HG02884 (cell line): ENCODE data around the gene ANKRD55.
A peak's percentile ranks its signal among the peaks of the same experiment; 100 is the strongest.
"Not testable (repeated sequence)": the region's sequence is repeated elsewhere in the genome, so short reads cannot be mapped to it uniquely, and the experiment has no call there.

Source experiments
- ATAC-seq: cut with Tn5 transposase; IDR thresholded peaks from one replicate; pipeline ENCODE4 v1.9.1; 2021; ENCODE audit warnings: mild to moderate bottlenecking, moderate library complexity; ENCODE audit not compliant: unreplicated experiment

The ANKRD55 gene

GRCh38 chr5:56211298-56211865, 21.7 kb downstream of the ANKRD55 start:
- ATAC-seq: no peak

GRCh38 chr5:56208681-56209080, 24.4 kb downstream of the ANKRD55 start:
- no peak for ATAC-seq

- no peak for ATAC-seq
Measured at GRCh38 chr5:56207537-56207936, 25.6 kb downstream of the ANKRD55 start.

- no peak for ATAC-seq
Measured at GRCh38 chr5:56206126-56206910, 26.8 kb downstream of the ANKRD55 start.

GRCh38 chr5:56203936-56204335, 29.2 kb downstream of the ANKRD55 start:
- not testable (repeated sequence) for ATAC-seq

- no peak for ATAC-seq
Measured at GRCh38 chr5:56202483-56202882, 30.6 kb downstream of the ANKRD55 start.

- ATAC-seq: not testable (repeated sequence)
Measured at GRCh38 chr5:56201762-56202261, 31.3 kb downstream of the ANKRD55 start.

- ATAC-seq: peak; percentile 89
Measured at GRCh38 chr5:56200971-56201666, 32.0 kb downstream of the ANKRD55 start.

- no peak for ATAC-seq
Measured at GRCh38 chr5:56195016-56195415, 38.1 kb downstream of the ANKRD55 start.

- no peak for ATAC-seq
Measured at GRCh38 chr5:56192246-56192645, 40.9 kb downstream of the ANKRD55 start.

- ATAC-seq: no peak
Measured at GRCh38 chr5:56191656-56192055, 41.5 kb downstream of the ANKRD55 start.

- ATAC-seq: no peak
Measured at GRCh38 chr5:56190497-56190896, 42.6 kb downstream of the ANKRD55 start.

GRCh38 chr5:56185768-56186311, 47.3 kb downstream of the ANKRD55 start:
- ATAC-seq: no peak

GRCh38 chr5:56183506-56183905, 49.6 kb downstream of the ANKRD55 start:
- ATAC-seq: no peak

- no peak for ATAC-seq
Measured at GRCh38 chr5:56179442-56179841, 53.7 kb downstream of the ANKRD55 start.

- ATAC-seq: no peak
Measured at GRCh38 chr5:56178823-56179222, 54.3 kb downstream of the ANKRD55 start.

GRCh38 chr5:56176871-56177533, 56.1 kb downstream of the ANKRD55 start:
- ATAC-seq: no peak

GRCh38 chr5:56176155-56176798, 56.9 kb downstream of the ANKRD55 start:
- ATAC-seq: no peak

GRCh38 chr5:56175488-56175887, 57.6 kb downstream of the ANKRD55 start:
- no peak for ATAC-seq

- no peak for ATAC-seq
Measured at GRCh38 chr5:56175021-56175420, 58.1 kb downstream of the ANKRD55 start.
